ENCODE data around the gene TMEM255A.
A peak's percentile ranks its signal among the peaks of the same experiment; 100 is the strongest.

Gene TMEM255A

DNA sequence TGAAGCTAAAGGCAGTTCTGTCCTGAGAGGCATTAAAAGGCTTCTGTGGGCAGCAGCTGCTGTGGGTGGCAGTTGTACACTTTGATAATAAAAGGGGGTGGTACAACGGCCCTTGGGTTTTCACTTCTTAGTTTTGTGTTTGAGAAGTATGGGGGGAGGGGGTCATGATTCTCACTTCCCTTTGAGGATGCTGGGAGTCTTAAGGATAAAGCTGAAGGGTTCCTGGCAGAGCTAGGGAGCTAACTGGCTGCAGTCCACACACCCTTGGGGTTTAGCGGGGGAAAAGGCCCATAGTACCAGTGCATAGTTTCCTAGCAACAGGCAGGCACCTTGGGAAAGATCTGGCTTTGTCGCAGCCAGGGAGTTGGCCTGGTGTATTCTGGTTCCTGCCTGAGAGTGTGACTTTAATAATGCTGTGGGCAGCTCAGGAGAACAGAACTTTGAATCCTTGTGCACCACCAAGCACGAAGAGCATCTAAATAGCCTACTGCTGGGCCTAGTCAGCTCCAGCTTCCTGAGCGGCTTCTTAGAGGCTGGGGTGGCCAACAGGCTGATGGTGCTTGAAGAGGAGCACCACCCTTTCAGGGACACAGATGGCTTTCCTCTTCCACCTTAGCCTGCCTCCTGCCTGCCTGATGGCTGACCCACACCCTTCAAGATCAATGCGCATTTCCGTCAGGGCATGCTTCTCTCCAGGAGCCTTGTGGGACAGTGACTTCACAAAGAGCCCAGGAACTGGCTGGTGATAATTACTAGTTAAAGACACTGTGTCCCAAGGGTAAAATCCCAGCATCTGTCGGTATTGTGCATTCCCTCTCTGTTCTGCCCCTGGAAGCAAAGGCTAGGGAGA, 48.2 kb downstream of the TMEM255A start:
- no peak for DNase-seq

DNA sequence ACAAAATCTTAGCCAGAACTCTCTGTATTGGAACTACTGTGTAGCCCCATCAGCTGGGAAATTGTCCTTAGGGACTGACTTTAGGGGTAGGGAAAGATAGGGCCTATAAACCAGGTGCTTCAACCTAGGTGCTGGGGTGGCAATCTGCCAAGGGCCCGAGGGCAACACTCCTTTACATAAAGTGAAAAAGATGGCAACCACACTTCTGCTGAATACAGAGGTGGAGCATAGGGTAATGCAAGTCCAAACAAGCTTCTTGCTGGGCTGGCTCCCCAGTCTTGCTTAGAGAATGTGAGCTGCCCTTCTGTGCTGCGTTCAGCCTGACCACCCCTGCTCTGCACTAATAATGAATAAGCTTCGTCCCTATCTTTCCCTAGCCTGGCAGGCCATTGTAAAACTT, 50.9 kb downstream of the TMEM255A start:
- no peak for DNase-seq

DNA sequence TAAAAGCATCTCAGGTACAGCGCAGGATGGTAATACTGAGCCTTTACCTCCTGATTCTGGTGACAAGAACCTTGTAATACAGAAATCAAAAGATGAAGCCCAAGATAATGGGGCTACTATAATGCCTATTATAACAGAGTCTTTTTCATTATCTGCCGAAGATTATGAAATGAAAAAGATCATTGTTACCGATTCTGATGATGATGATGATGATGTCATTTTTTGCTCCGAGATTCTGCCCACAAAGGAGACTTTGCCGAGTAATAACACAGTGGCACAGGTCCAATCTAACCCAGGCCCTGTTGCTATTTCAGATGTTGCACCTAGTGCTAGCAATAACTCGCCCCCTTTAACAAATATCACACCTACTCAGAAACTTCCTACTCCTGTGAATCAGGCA, 57.5 kb downstream of the TMEM255A start:
- DNase-seq: no peak

DNA sequence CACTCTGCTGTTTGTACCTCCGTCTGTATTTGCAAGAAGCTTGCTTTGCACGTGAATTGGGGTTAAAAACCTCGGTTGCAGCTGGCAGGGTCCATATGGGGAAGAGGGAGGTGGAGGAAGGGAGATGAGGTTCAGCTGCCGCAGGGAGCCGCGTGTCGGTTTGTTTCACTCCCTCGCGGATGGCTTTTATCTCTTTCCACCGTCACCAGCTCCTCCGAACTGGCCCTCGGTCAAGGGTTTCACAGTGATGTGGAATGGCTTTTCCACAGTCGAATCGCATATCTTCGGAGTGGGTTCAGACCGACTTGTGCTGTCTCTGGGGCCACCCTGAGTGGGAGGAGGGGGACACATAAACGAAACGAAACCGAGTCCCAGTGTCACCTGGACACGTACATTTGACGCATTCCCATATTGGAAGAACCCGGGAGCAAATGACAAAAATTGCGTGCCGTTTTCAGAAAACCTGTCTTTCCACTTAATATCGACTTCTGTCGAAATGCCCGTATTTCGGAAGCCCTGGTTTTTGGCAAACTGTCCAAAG, 59.7 kb downstream of the TMEM255A start:
- DNase-seq: peak; percentile 18

DNA sequence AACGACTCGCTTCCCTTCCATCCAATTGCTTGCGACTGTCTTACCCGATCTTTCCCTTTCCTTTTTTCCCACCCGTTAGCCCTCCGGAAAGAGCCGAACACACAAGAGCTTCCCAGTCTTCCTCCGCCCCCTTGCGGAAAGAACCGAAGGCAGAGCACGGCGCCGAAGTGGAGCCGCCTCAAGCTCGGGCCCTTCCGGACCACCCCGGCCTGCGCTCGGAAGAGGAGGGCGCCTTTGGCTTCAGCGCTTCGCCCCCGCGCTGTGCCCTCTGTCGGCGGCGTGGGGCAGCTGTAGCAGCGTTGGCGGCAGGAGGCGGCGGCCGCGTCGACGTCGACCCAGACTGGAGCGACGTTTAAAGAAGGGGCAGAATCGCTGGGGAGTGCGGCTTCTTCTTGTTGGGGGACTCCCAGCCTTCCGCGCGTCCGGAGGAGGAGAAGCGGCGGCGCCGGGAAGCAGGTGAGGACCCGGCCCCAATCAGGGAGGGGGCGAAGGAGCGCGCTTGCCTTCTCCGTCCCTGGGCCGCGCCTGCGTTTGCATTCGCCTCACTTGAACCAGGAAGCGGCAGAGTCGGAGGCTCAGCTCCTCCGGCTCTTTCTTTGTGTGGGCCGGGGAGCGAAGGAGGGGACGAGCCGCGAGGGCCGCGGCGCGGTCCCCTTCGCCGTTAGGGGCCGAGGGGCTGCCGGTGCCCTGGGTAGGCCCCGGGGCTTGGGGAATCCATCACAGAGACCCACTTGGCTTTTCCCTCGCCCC, 60.6 kb downstream of the TMEM255A start, which contains the start of gene ZBTB33:
TSS of gene ZBTB33 (plus strand) at position 291 of the 750 bp plus-strand sequence. CDS start 2,604 bp downstream, outside the sequence.
- DNase-seq: peak; percentile 85

DNA sequence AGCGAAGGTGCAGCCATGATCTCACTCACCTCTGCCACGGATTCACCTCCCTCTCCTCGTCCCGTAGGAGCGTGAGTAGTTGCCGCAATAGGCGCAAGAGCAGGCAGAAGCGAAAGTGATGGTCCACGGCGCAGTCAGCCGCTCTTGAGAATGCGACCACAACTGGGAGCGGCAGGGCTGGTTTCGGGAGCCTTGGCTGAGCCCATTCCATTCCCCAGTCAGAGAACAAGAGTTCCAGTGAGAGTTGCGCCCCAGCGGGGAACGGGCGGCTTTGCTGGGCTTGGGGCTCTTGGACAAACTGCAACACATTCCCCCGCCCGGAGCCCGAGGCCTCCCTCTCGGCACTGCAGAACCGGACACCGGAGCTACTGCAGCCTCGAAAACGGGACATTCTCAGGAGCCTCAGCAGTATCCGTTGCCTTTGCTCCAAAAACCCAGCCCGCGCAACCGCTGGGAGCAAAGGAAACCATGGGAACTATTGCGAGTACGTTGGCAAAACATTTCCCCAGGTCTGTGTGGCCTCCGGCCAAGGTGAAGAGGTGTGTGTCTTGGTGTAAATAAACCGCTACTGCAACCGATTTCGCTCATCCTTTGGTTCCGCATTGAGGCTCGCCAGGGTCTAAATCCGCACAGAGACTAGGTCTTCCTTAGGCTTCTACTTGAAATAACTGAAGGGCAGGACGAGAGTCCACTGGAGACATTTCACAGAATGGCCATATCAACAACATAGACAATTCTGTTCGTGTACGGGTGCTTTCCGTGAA, 66.3 kb downstream of the TMEM255A start:
- peak; percentile 57 for DNase-seq

DNA sequence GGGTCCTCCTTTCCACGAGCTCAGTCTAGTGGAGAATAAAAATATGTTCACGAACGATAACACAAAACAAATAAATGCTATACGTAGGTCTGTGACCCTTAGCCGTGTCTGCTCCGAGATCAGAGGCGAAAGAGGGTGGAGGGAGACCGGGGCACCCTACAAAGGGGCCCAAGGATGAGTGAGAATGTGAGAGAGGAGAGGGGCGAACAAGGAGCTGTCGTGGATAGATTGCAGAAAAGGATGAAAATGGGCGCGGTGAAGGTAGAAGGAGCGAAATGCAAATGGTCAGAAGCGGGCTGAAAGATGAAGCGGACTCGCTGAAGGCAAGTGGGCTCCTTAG, 66.9 kb downstream of the TMEM255A start:
- DNase-seq: no peak

DNA sequence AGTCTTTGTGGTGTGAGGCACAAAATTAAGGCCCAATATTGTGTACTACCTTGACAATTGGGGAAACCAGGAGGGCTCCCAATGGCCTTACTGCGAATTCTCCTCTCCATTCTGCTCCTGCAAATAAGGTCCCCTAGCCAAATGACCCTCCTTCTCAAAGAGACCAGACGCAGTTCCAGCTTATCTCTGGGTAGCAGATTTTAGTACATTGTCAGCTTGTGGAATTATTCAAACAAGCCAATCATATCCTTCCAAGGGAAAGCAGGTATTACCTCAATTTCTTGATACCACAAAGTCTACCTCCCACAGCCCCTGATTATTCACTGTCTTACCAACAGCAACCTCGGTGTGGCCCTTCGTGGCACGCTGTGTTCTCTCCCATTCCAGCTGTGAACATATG, 68.4 kb downstream of the TMEM255A start:
- DNase-seq: no peak

DNA sequence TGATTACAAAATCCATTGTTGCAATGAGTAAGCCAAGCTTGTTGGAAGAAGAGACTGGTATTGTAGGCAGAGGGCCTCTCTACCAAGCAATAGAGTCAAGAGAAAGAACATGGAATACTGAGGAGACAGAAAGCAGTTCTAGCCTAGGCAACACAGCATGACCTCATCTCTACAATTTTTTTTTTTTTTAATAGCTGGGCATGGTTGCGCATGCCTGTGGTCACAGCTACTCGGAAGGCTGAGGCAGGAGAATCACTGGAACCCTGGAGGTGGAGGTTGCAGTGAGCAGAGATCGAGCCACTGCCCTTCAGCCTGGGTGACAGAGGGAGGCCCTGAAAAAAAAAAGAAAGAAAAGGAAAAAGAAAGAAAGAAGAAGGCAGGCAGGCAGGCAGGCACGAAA, 72.3 kb downstream of the TMEM255A start:
- no peak for DNase-seq

DNA sequence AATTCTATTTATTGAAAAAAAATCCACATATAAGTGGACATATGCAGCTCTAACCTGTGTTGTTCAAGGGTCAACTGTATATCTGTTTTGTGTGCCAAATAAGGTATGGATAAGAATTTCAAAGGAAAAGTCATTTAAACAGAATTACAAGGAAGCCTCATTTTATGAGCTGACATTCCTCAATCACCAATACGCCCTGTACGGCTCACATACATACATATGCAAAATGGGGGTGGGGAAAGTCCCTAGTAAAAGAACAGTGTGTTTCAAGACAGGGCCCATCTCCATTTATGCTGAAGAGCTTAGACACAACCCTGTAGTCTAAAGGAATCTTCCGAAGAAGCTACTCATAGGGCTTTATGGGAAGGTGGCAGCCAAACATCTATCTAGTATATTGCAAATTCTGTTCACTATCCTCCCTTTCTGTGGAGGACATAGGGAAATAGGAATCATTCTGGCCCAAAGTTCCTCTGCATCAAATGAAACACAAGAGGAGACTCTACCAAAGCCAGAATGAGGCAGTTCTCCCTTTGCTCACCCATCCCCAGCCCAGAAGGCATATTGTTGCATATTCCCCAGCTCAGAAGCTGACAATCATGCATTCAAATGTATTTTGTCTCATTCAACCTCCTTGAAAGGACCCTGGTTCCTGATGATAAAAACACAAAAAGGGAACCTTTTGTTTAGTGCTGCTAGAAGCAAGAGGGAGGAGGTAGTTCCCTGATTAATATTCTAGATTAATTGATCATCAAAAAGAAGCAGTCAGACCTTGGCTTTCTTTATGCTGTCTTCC, 74.4 kb downstream of the TMEM255A start:
- DNase-seq: no peak

DNA sequence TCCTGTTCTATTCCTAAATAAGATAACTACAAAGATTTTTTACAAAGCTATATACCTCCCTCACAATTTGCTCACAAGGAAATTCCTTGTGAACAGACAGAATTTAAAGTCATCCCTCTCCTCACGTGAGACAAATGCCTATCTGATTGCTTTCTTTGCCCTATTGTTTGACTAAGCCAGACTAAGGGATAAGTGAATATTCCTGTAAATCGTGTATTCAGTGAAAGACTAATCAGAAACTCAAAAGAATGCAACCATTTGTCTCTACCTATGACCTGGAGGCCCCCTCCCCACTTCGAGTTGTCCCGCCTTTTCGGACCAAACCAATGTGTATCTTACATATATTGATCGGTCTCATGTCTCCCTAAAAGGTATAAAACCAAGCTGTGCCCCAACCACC, 76.0 kb downstream of the TMEM255A start:
- DNase-seq: no peak

DNA sequence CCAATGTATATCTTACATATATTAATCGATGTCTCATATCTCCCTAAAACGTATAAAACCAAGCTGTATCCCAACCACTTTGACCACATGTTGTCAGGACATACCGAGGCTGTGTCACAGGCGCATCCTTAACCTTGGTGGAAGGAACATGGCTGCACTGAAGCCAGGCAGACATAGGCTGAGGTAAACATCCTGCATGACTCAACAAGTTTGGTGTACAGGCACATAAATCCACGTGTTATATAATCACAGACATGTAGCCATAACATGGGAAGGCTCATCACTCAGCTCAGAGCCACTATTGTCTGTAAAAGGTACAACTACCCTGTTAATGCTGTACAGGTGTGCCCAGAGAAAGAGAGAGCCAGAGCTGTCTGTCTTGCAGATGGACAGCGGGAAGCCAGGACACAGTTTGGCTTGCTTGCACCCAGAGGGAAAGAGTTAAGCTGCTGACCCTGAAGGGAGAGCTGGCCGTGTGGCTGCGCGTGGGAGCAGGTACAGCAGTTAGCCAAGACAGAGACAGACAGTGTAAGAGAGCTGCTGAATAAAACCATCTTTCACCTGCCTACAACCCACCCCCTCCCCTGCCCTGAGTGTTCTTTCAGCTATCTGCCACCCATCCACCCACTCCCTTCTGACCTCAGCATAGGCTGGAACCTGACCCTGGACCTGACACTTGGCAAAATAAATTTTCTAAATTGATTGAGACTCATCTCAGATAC, 82.9 kb downstream of the TMEM255A start:
- no peak for DNase-seq

DNA sequence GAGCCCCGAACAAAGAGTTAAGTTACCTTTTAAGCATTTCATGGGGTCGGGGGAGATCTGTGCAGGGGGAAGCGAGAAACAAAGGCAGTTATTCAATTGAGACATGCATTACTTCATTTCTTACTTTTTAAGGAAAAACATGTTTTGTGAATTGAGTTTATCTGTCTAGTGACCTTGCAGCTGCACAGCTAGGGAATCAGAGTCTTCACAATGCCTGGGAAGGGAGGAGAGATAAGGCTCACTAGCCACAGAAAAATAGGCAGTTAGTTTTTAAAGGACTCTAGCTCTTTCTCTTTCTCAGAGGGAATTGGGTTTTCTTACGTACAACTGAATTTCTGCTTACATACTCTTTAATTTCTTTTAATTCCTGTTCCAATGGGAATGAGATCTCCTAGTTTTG, 86.9 kb downstream of the TMEM255A start:
- DNase-seq: no peak

DNA sequence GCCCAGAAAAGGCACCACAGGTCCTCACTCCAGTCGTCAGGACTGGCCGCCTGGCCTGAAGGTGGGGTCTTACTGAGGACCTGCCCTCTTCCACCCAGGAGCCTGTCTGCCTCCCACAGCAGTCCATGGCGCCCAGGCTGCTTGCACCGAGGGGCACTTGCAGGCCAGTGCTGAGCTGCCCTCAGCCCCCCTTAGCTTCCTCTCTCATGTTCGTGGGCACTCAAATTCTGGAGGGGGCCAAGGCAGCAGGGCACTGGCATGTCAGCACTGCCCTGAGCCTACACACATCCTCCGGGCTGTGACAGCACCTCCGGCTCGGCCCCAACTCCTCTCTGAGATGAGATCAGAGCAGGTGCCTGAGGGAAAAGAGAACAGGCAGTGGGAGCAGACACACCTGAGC, 87.9 kb downstream of the TMEM255A start:
- no peak for DNase-seq

DNA sequence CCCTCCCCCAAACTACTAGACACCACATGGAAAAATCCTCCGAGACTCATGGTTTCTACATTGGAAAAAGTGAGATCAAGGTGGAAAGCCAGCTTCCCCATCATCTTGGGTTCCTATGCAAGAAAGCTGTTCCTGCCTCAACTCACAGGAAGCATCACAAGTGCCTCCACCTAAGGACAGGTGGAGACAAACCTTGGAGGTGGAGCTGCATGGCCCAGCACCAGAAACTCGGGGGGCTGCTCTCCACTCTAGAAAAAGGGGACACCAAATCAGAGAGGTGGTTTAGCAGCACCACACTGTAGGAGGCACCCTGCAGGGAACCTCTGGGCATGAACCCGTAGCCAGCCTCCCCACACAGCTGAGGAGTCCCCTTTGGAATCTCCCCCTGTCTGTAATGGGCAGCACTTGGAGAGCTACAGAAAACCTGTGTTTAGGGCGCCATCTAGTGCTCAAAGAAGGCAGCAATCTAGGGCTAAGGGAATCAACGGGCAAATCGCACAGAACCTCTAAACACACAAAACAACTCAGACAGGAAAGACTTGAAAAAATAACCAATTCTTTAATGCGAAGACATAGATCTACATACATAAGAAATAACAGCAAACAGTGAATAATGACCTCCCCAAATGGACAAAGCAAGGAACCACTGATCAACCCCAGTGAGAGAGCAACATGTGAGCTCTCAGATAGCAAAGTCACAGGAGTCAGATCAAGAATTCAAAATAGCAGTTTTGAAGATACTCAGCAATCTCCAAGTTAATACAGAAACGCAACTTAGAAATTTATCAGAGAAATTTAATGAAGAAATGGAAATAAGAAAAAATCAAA, 97.6 kb downstream of the TMEM255A start:
- peak; percentile 43 for DNase-seq
